Uterus (tissue), 4 donors: Measurements from ENCODE around the gene GATD1. TPM values are rescaled to one million over a fixed set of nuclear protein-coding genes. Genes with fewer than 3 reads are reported as not detected.

Experiments
- DNase-seq, 2 donors: peaks; one replicate each; pipeline ENCODE4 v3.0.0-alpha.2; 2019 to 2020
- H3K27ac ChIP-seq, 2 donors: fragments of 200-600 bp; sonication (generic); 1 replicate in 1 of 2; 2 replicates in 1 of 2; pipeline ENCODE4 v1.5.1; 2016 to 2018
- H3K27me3 ChIP-seq, 2 donors: fragments of 200-600 bp; sonication (generic); one replicate each; pipeline ENCODE4 v1.5.1; 2018 to 2019; ENCODE audit warnings: control low read depth in 1 of 2
- H3K36me3 ChIP-seq, 2 donors: fragments of 200-600 bp; sonication (generic); one replicate each; pipeline ENCODE4 v1.5.1; 2019; ENCODE audit warnings: control low read depth in 1 of 2
- H3K4me1 ChIP-seq, 2 donors: fragments of 200-600 bp; sonication (generic); one replicate each; pipeline ENCODE4 v1.5.1; 2018 to 2019; ENCODE audit warnings: control low read depth in 1 of 2
- H3K4me3 ChIP-seq, 2 donors: fragments of 200-600 bp; sonication (generic); 1 replicate in 1 of 2; 2 replicates in 1 of 2; pipeline ENCODE4 v1.5.1; 2018 to 2019; ENCODE audit warnings: mild to moderate bottlenecking in 1 of 2
- H3K9me3 ChIP-seq, 2 donors: fragments of 200-600 bp; sonication (generic); one replicate each; pipeline ENCODE4 v1.5.1; 2019; ENCODE audit warnings: control low read depth in 1 of 2
- CTCF ChIP-seq, 4 experiments: fragments of 200-600 bp in 2 of 4; fragments of 450-650 bp in 2 of 4; sonication (generic) in 2 of 4; IDR thresholded peaks; one replicate each; pipeline ENCODE4 v1.5.1; 2016 to 2019; ENCODE audit warnings: antibody characterized with exemption in 4 of 4, mild to moderate bottlenecking in 2 of 4, moderate library complexity in 1 of 4
- POLR2A ChIP-seq, 2 donors: fragments of 450-650 bp; IDR thresholded peaks; one replicate each; pipeline ENCODE4 v1.6.1; 2016; ENCODE audit warnings: antibody characterized with exemption in 2 of 2, mild to moderate bottlenecking in 1 of 2, moderate library complexity in 1 of 2
- intact Hi-C: fragments of 100-400 bp; cut with DNase I; formaldehyde crosslinking; loops from one replicate; pipeline ENCODE4 v1.15.1; 2023; ENCODE audit warnings: low total_unique reads
- total RNA-seq, 4 donors: library from RNA; depleted of rRNA in 3 of 4; stranded (reverse); fragments of >200 nt in 3 of 4; gene quantifications; one replicate each; pipeline versions ENCODE4 v1.1.0 to v1.2.4, GENCODE V29; 2014 to 2023
- donor health status: DM: yes; HTN: yes; CAD: no.

The GATD1 gene
- total RNA-seq, 4 donors from 2014 or later: 11.8 to 81.1 (median 29.3) TPM

GRCh38 chr11:776263-776560 is 1.1 kb downstream of the GATD1 start:
- no peaks in the 10 kb centered on the region for H3K27me3 ChIP-seq
- peak overlapping the region; percentile 79 to 83 for H3K27ac ChIP-seq
- H3K36me3 ChIP-seq: no peaks in the 10 kb centered on the region
- DNase-seq: no peak
- peak overlapping the region; percentile 75 to 91 for H3K4me3 ChIP-seq
- intact Hi-C loops: no loop called here
- TF ChIP-seq CTCF (IDR thresholded peaks at IDR 0.05) (no peak), POLR2A (IDR thresholded peaks at IDR 0.05) (no peak)
- peaks cover 0 to 20% of the 10 kb centered on the region in 2 donors for H3K4me1 ChIP-seq
- H3K9me3 ChIP-seq: no peaks in the 10 kb centered on the region

GRCh38 chr11:774873-775592 is 2.3 kb downstream of the GATD1 start:
- Histone ChIP-seq H3K36me3 (no peaks in the 10 kb centered on the region), H3K27me3 (no peaks in the 10 kb centered on the region), H3K27ac (no peak overlapping the region), H3K9me3 (no peaks in the 10 kb centered on the region), H3K4me1 (peaks cover 0 to 20% of the 10 kb centered on the region in 2 donors), H3K4me3 (no peak overlapping the region)
- peak in 1 of 2 donors; percentile 24 for DNase-seq
- TF ChIP-seq CTCF (IDR thresholded peaks at IDR 0.05): no peak
- TF ChIP-seq POLR2A (IDR thresholded peaks at IDR 0.05): no peak
- intact Hi-C loops: no loop called here

GRCh38 chr11:773830-774229 is 3.5 kb downstream of the GATD1 start:
- intact Hi-C loops: no loop called here
- no peak overlapping the region for H3K4me3 ChIP-seq
- H3K27me3 ChIP-seq: no peaks in the 10 kb centered on the region
- no peak for DNase-seq
- no peak overlapping the region for H3K27ac ChIP-seq
- TF ChIP-seq CTCF (IDR thresholded peaks at IDR 0.05): no peak
- TF ChIP-seq POLR2A (IDR thresholded peaks at IDR 0.05): no peak
- H3K9me3 ChIP-seq: no peaks in the 10 kb centered on the region
- H3K36me3 ChIP-seq: no peaks in the 10 kb centered on the region
- H3K4me1 ChIP-seq: peaks cover 0 to 20% of the 10 kb centered on the region in 2 donors

- Histone ChIP-seq H3K4me1 (peaks cover 0 to 18% of the 10 kb centered on the region in 2 donors), H3K27ac (no peak overlapping the region), H3K4me3 (no peak overlapping the region), H3K9me3 (no peaks in the 10 kb centered on the region), H3K27me3 (no peaks in the 10 kb centered on the region), H3K36me3 (no peaks in the 10 kb centered on the region)
- no peak for DNase-seq
- intact Hi-C loops: no loop called here
- no peak for TF ChIP-seq POLR2A (IDR thresholded peaks at IDR 0.05)
- no peak for TF ChIP-seq CTCF (IDR thresholded peaks at IDR 0.05)
Measured at GRCh38 chr11:773425-773824, 3.9 kb downstream of the GATD1 start.

- no peaks in the 10 kb centered on the region for H3K27me3 ChIP-seq
- no peaks in the 10 kb centered on the region for H3K36me3 ChIP-seq
- intact Hi-C loops: no loop called here
- H3K4me1 ChIP-seq: peaks cover 0 to 15% of the 10 kb centered on the region in 2 donors
- H3K9me3 ChIP-seq: no peaks in the 10 kb centered on the region
- TF ChIP-seq POLR2A (IDR thresholded peaks at IDR 0.05) (no peak), CTCF (IDR thresholded peaks at IDR 0.05) (no peak)
- H3K27ac ChIP-seq: no peak overlapping the region
- no peak overlapping the region for H3K4me3 ChIP-seq
- DNase-seq: peak in 1 of 2 donors; percentile 26
Measured at GRCh38 chr11:772429-773390, 4.6 kb downstream of the GATD1 start.
